ENCODE results near the gene DFFA. TPM values are rescaled to one million over a fixed set of nuclear protein-coding genes. Genes with fewer than 3 reads are reported as not detected.

The DFFA gene
- total RNA-seq, 1 experiment from 2014 or later, result 86.5 TPM

GRCh38 chr1:10517677-10517982 is 45.3 kb upstream of the DFFA start (continued):
- TF ChIP-seq, protein P1, sequence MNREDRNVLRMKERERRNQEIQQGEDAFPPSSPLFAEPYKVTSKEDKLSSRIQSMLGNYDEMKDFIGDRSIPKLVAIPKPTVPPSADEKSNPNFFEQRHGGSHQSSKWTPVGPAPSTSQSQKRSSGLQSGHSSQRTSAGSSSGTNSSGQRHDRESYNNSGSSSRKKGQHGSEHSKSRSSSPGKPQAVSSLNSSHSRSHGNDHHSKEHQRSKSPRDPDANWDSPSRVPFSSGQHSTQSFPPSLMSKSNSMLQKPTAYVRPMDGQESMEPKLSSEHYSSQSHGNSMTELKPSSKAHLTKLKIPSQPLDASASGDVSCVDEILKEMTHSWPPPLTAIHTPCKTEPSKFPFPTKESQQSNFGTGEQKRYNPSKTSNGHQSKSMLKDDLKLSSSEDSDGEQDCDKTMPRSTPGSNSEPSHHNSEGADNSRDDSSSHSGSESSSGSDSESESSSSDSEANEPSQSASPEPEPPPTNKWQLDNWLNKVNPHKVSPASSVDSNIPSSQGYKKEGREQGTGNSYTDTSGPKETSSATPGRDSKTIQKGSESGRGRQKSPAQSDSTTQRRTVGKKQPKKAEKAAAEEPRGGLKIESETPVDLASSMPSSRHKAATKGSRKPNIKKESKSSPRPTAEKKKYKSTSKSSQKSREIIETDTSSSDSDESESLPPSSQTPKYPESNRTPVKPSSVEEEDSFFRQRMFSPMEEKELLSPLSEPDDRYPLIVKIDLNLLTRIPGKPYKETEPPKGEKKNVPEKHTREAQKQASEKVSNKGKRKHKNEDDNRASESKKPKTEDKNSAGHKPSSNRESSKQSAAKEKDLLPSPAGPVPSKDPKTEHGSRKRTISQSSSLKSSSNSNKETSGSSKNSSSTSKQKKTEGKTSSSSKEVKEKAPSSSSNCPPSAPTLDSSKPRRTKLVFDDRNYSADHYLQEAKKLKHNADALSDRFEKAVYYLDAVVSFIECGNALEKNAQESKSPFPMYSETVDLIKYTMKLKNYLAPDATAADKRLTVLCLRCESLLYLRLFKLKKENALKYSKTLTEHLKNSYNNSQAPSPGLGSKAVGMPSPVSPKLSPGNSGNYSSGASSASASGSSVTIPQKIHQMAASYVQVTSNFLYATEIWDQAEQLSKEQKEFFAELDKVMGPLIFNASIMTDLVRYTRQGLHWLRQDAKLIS (CRISPR knock-in tag; IDR thresholded peaks at IDR 0.05; ENCODE audit: borderline replicate concordance), result no peak
- no peak for TF ChIP-seq ATF1 (CRISPR knock-in tag; IDR thresholded peaks at IDR 0.05)
- TF ChIP-seq, protein P2, sequence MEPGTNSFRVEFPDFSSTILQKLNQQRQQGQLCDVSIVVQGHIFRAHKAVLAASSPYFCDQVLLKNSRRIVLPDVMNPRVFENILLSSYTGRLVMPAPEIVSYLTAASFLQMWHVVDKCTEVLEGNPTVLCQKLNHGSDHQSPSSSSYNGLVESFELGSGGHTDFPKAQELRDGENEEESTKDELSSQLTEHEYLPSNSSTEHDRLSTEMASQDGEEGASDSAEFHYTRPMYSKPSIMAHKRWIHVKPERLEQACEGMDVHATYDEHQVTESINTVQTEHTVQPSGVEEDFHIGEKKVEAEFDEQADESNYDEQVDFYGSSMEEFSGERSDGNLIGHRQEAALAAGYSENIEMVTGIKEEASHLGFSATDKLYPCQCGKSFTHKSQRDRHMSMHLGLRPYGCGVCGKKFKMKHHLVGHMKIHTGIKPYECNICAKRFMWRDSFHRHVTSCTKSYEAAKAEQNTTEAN (CRISPR knock-in tag; IDR thresholded peaks at IDR 0.05), result no peak
- TF ChIP-seq, protein P3, sequence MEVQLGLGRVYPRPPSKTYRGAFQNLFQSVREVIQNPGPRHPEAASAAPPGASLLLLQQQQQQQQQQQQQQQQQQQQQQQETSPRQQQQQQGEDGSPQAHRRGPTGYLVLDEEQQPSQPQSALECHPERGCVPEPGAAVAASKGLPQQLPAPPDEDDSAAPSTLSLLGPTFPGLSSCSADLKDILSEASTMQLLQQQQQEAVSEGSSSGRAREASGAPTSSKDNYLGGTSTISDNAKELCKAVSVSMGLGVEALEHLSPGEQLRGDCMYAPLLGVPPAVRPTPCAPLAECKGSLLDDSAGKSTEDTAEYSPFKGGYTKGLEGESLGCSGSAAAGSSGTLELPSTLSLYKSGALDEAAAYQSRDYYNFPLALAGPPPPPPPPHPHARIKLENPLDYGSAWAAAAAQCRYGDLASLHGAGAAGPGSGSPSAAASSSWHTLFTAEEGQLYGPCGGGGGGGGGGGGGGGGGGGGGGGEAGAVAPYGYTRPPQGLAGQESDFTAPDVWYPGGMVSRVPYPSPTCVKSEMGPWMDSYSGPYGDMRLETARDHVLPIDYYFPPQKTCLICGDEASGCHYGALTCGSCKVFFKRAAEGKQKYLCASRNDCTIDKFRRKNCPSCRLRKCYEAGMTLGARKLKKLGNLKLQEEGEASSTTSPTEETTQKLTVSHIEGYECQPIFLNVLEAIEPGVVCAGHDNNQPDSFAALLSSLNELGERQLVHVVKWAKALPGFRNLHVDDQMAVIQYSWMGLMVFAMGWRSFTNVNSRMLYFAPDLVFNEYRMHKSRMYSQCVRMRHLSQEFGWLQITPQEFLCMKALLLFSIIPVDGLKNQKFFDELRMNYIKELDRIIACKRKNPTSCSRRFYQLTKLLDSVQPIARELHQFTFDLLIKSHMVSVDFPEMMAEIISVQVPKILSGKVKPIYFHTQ (CRISPR knock-in tag; IDR thresholded peaks at IDR 0.05), result no peak

- DNase-seq (ENCODE audit: low spot score) (no peak), ATAC-seq (no peak)
- peak overlapping the region; percentile 83 for H3K27ac Mint-ChIP-seq
- H3K27me3 Mint-ChIP-seq (ENCODE audit: low read depth), result no peaks in the 10 kb centered on the region
- H3K4me1 Mint-ChIP-seq, result peaks cover 76% of the 10 kb centered on the region
- CTCF ChIA-PET, result interaction anchor here (1.1 kb wide), 1 partner anchor 393 kb away, joined by 4 read pairs; no protein-coding TSS in a partner anchor
- H3K4me3 Mint-ChIP-seq, result no peak overlapping the region
- peaks cover 3% of the 10 kb centered on the region; the same call in 1 of the 2 replicates for H3K36me3 Mint-ChIP-seq
- POLR2A ChIA-PET, result no interaction called here
- no peaks in the 10 kb centered on the region for H3K9me3 Mint-ChIP-seq
- TF ChIP-seq ZNF512 (CRISPR knock-in tag; IDR thresholded peaks at IDR 0.05; ENCODE audit: borderline replicate concordance), result no peak
- TF ChIP-seq, protein P2 (CRISPR knock-in tag; IDR thresholded peaks at IDR 0.05), result no peak
- TF ChIP-seq FOXP4 (CRISPR knock-in tag; IDR thresholded peaks at IDR 0.05), result no peak
- no peak for TF ChIP-seq RELA (CRISPR knock-in tag; IDR thresholded peaks at IDR 0.05; ENCODE audit: borderline replicate concordance)
- no peak for TF ChIP-seq IRF1 (CRISPR knock-in tag; IDR thresholded peaks at IDR 0.05)
- TF ChIP-seq KAT7 (CRISPR knock-in tag; IDR thresholded peaks at IDR 0.05; ENCODE audit: borderline replicate concordance), result no peak
- TF ChIP-seq, protein P4, sequence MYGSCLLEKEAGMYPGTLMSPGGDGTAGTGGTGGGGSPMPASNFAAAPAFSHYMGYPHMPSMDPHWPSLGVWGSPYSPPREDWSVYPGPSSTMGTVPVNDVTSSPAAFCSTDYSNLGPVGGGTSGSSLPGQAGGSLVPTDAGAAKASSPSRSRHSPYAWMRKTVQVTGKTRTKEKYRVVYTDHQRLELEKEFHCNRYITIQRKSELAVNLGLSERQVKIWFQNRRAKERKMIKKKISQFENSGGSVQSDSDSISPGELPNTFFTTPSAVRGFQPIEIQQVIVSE (CRISPR knock-in tag; IDR thresholded peaks at IDR 0.05; ENCODE audit: borderline replicate concordance), result no peak
- TF ChIP-seq ZNF425 (CRISPR knock-in tag; conservative IDR thresholded peaks at IDR 0.05), result no peak
- TF ChIP-seq JUN (CRISPR knock-in tag; IDR thresholded peaks at IDR 0.05), result no peak
- TF ChIP-seq ATF1 (CRISPR knock-in tag; IDR thresholded peaks at IDR 0.05), result no peak
- TF ChIP-seq ZNF138 (CRISPR knock-in tag; conservative IDR thresholded peaks at IDR 0.05), result no peak
- TF ChIP-seq, protein P5, sequence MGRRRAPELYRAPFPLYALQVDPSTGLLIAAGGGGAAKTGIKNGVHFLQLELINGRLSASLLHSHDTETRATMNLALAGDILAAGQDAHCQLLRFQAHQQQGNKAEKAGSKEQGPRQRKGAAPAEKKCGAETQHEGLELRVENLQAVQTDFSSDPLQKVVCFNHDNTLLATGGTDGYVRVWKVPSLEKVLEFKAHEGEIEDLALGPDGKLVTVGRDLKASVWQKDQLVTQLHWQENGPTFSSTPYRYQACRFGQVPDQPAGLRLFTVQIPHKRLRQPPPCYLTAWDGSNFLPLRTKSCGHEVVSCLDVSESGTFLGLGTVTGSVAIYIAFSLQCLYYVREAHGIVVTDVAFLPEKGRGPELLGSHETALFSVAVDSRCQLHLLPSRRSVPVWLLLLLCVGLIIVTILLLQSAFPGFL (CRISPR knock-in tag; IDR thresholded peaks at IDR 0.05; ENCODE audit: borderline replicate concordance), result no peak
- TF ChIP-seq ETV6 (CRISPR knock-in tag; IDR thresholded peaks at IDR 0.05), result no peak
These were observed 44.8 kb upstream of the DFFA start for GRCh38 chr1:10516925-10517676.

Measured in WTC11 (cell line).